ENCODE data around the gene SPATA6L.
"Not testable (repeated sequence)": the region's sequence is repeated elsewhere in the genome, so short reads cannot be mapped to it uniquely, and the experiment has no call there.

The SPATA6L gene

GRCh38 chr9:4620881-4621555 lies 45.3 kb downstream of the SPATA6L start:
- no peak overlapping the region for H3K27ac ChIP-seq

GRCh38 chr9:4620057-4620765 lies 46.1 kb downstream of the SPATA6L start:
- H3K27ac ChIP-seq = no peak overlapping the region
- TF ChIP-seq CTCF (conservative IDR thresholded peaks at IDR 0.05) = no peak

More at GRCh38 chr9:4620881-4621555, 45.3 kb downstream of the SPATA6L start:
- TF ChIP-seq CTCF (conservative IDR thresholded peaks at IDR 0.05) = no peak

- no peak for TF ChIP-seq CTCF (conservative IDR thresholded peaks at IDR 0.05)
- H3K27ac ChIP-seq = no peak overlapping the region
Observed at GRCh38 chr9:4618700-4619099, 47.6 kb downstream of the SPATA6L start.

- TF ChIP-seq CTCF (conservative IDR thresholded peaks at IDR 0.05) = no peak
- no peak overlapping the region for H3K27ac ChIP-seq
Observed at GRCh38 chr9:4617752-4618151, 48.5 kb downstream of the SPATA6L start.

GRCh38 chr9:4615778-4616177 lies 50.5 kb downstream of the SPATA6L start:
- TF ChIP-seq CTCF (conservative IDR thresholded peaks at IDR 0.05) = no peak
- no peak overlapping the region for H3K27ac ChIP-seq

- no peak overlapping the region for H3K27ac ChIP-seq
- no peak for TF ChIP-seq CTCF (conservative IDR thresholded peaks at IDR 0.05)
Observed at GRCh38 chr9:4615251-4615650, 51.0 kb downstream of the SPATA6L start.

- no peak overlapping the region for H3K27ac ChIP-seq
- TF ChIP-seq CTCF (conservative IDR thresholded peaks at IDR 0.05) = no peak
Observed at GRCh38 chr9:4614627-4615026, 51.7 kb downstream of the SPATA6L start.

GRCh38 chr9:4606033-4606432 lies 60.2 kb downstream of the SPATA6L start:
- not testable (repeated sequence) for H3K27ac ChIP-seq
